Measurements from ENCODE around the gene SAP30BP.

SAP30BP gene

DNA sequence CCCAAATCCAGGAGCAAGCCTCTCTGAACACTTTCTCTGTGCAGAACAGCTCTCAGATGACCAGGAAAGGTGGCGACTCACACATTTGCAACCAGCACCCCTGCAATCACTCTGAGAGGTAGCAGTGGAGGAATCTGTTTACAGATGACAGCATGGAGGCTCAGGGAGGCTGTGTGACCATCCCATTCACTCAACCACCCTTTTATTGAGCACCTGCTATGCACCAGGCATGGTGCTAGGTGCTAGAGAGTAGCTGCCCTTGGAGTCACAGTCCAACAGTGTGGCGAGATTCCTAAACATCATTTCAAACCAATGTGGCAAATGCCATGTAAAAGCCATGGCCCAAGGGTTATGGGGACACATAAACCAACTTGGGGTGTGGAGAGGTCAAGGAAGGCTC, 52.6 kb downstream of the SAP30BP start:
- DNase-seq (ENCODE audit: low spot score), result no peak

GRCh38 chr17:75720656-75721462, 53.7 kb downstream of the SAP30BP start, which contains the start of gene ITGB4:
Gene ITGB4 (plus strand): TSS chr17:75721459. CDS start chr17:75724704, 3,245 bp downstream.
- peak; percentile 12 for DNase-seq (ENCODE audit: low spot score)

- DNase-seq (ENCODE audit: low spot score), result no peak
These were observed 54.4 kb downstream of the SAP30BP start for GRCh38 chr17:75721463-75722011.

GRCh38 chr17:75722076-75722475, 54.9 kb downstream of the SAP30BP start:
- no peak for DNase-seq (ENCODE audit: low spot score)

GRCh38 chr17:75722542-75723095, 55.5 kb downstream of the SAP30BP start:
- DNase-seq (ENCODE audit: low spot score), result no peak

- DNase-seq (ENCODE audit: low spot score), result no peak
These were observed 56.2 kb downstream of the SAP30BP start for GRCh38 chr17:75723171-75723930.

DNA sequence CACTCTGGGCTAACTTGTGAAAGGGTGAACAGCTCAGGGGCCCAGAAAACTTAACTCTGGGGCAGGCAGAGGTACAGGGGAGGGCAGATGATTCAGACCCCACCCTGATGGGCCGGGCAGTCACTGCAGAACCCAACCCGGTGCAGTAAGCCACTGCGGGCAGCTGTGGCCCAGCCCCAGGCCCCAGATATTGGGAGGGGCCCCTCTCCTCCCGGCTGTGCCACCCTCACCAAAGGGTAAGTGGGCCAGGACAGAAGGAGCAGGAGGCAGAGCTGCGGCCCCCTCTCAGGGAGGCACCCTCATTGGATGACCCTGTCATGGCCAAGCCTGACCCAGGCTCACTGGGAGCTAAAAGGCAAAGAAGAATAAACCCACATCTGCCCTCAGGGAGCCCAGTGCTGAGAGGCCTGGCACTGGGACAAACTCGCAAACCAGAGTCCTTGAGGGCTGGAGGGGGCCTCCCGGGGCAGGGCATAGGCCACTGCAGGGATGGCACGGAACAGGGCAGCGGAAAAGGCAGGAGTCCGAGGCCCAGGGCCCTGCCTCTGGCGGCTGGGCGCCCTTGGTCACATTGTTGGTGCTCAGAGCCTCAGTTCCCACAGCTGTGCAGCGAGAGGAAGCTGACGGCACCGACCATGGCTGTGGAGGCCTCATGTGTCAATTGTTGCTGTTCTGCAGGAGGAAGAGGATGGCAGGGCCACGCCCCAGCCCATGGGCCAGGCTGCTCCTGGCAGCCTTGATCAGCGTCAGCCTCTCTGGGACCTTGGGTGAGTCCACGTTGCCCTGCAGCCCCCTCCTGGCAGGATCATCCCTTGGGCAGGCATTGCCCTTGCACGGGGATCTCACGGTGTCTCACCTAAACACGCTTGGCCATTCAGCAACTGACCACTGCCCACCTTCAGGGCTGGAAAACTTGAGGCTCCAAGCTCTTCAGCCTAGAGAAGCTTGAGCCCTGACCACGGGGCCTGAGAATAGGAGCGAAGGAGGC, 57.2 kb downstream of the SAP30BP start:
- DNase-seq (ENCODE audit: low spot score), result no peak

DNA sequence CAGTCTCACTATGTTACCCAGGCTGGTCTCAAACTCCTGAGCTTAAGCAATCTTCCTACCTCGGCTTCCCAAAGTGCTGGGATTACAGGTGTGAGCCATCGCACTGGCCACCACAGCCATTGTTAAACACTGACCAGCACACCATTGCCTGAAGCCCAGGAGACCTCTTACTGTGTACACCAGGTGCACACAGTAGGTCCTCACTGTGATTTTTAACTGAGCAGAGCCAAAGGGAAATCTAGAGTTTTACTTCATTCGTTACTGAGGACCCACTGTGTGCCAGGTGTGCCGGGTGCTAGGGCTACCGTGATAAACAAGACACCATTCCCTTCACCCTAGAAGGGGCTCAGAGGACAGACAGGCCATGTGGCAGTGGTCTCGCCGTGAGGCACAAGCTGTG, 58.4 kb downstream of the SAP30BP start:
- no peak for DNase-seq (ENCODE audit: low spot score)

GRCh38 chr17:75727391-75727790, 60.3 kb downstream of the SAP30BP start:
- DNase-seq (ENCODE audit: low spot score), result no peak

- DNase-seq (ENCODE audit: low spot score), result no peak
These were observed 62.2 kb downstream of the SAP30BP start for GRCh38 chr17:75729351-75729750.

- DNase-seq (ENCODE audit: low spot score), result no peak
These were observed 62.9 kb downstream of the SAP30BP start for GRCh38 chr17:75730065-75730464.

- DNase-seq (ENCODE audit: low spot score), result no peak
These were observed 64.1 kb downstream of the SAP30BP start for GRCh38 chr17:75731086-75731715.

GRCh38 chr17:75731716-75732498, 64.8 kb downstream of the SAP30BP start:
- DNase-seq (ENCODE audit: low spot score), result no peak

DNA sequence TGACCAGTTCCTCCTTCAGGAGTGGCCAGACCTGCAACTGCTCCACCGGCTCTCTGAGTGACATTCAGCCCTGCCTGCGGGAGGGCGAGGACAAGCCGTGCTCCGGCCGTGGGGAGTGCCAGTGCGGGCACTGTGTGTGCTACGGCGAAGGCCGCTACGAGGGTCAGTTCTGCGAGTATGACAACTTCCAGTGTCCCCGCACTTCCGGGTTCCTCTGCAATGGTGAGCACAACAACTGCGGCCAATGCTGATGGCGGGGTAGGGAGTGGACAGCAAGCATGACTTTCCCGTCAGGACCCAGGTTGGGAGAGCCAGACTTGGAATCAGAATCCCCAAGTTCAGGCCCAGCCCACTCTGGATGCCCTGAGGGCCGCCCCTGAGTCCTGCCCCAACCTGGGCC, 66.3 kb downstream of the SAP30BP start:
- DNase-seq (ENCODE audit: low spot score), result no peak

- DNase-seq (ENCODE audit: low spot score), result no peak
These were observed 67.6 kb downstream of the SAP30BP start for GRCh38 chr17:75734674-75735294.

- no peak for DNase-seq (ENCODE audit: low spot score)
These were observed 69.2 kb downstream of the SAP30BP start for GRCh38 chr17:75736173-75736835.

DNA sequence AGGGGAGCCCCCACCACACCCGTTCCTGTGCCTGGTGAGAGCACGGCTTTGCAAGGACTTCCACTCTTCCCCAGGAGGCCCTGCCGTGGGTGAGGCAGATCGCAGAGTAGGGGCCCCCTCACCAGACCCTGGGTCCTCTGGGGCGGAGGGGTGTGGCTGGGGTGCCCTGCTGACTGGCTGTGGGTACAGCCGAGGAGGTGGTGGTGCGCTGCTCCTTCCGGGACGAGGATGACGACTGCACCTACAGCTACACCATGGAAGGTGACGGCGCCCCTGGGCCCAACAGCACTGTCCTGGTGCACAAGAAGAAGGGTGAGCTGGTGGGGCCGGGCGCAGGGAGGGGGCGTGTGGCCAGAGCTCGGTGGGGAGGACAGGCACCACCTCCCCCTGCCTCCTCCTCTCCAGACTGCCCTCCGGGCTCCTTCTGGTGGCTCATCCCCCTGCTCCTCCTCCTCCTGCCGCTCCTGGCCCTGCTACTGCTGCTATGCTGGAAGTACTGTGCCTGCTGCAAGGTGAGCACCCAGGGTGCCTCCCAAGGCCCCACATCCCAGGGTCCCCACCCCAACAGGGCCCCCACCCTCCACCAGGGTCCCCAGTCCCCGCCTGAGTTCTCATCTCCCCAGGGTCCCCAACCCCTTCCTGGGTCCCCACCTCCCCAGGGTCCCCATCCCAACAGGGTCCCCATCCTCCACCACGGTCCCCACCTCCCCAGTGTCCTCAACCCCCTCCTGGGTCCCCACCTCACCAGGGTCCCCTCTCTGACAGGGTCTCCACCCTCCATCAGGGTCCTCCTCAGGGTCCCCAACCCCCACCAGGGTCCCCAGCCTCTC, 70.2 kb downstream of the SAP30BP start:
- no peak for DNase-seq (ENCODE audit: low spot score)

DNA sequence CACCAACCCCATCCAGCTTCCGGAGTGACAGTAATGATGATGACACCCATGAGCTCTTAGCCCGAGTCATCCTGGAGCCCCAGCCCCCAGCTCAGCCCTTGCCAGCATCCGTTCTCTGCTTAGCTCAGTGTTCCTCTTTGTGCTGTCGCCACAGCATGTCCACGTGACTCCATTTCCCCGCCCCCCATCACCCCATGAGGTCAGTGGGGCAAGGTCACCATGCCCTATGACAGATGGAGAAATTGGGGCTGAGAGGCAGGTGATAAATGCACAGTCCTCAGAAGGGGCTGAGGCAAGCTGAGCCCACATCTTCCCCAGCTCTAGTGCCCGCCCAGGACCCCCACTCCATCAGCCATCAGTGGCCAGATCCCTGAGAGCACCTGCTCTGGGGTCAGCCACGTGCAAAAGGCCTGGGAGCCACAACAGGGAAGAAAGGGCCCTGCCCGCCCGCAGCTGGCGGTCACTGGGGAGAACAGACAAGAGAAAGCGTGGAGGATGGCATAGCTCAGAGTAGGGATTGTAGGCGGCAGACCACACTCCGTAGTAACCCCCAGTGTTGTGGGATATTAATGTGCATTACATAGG, 71.2 kb downstream of the SAP30BP start:
- DNase-seq (ENCODE audit: low spot score), result peak; percentile 56
